ENCODE measurements around the gene THAP2.

THAP2 gene

GRCh38 chr12:71663561-71664410 is at the start of gene THAP2, which contains the start of gene ZFC3H1:
Gene THAP2 (plus strand): TSS chr12:71664301. CDS start chr12:71664510, 209 bp downstream.
Gene ZFC3H1 (minus strand): TSS chr12:71663848. CDS start chr12:71663610, 238 bp downstream.
- peak; percentile 100 for DNase-seq

DNA sequence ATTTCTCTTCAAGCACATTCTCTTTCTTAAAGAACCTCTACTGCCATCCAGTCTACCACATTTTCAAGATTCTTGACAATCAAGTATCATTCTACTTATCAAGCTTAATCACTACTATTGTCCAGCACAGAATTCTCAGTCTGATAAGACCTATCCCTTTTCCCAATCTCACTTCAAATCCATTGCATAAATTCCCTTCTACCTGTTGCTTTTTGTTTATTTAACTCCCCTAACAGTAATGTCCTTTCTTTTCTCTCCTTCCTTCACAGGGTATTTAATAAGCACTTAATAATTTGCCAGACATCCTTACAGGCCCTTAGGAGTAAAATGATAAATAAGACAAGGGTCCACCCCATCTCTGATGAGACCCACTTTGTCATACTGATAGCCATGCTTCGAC is 42.2 kb upstream of the THAP2 start:
- no peak for DNase-seq

GRCh38 chr12:71625476-71625875 is 38.6 kb upstream of the THAP2 start:
- no peak for DNase-seq

GRCh38 chr12:71626098-71626497 is 38.0 kb upstream of the THAP2 start:
- peak; percentile 39 for DNase-seq

DNA sequence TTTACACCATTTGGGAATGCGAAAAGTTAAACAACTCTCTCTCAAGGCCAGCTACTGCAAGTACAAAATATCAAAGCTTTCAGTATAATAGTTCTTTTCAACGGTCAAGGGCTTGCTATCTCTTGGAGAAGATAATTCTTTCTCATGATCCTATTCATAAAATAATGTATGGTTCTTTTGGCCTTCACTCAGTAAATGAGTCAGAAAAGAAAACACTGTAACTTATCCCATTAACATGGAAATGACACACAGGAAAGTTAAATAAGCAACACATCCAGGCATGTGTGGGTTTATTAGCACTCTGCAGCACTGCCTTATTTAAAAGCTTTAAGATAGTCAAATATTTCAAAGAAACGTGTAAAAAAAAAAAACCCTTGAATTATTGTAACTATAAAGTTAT is 37.3 kb upstream of the THAP2 start:
- no peak for DNase-seq

- DNase-seq, result no peak
These were observed 36.6 kb upstream of the THAP2 start for GRCh38 chr12:71627438-71628002.

- peak; percentile 61 for DNase-seq
These were observed 27.4 kb upstream of the THAP2 start for GRCh38 chr12:71636704-71637115.

GRCh38 chr12:71638499-71638898 is 25.6 kb upstream of the THAP2 start:
- DNase-seq, result no peak

- DNase-seq, result no peak
These were observed 24.8 kb upstream of the THAP2 start for GRCh38 chr12:71639341-71639760.

DNA sequence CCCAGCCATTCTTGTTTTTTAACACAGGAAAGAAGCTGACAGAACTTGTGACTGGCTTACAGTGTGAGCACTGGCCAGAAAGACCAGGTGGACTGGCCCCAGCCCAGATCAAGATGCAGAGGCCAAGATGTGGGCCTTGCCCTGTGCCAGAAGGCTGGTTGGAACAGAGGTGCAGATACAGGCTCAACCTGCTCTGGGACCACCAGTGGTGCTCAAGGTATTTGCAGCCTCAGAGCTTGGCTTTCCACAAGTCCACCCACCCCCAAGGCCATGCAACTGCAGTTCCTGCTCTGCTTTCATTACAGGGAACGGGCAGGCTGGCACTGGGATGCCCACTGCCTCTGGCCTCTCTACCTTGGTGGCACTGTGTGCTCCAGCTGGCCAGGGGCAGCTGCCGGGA is 23.8 kb upstream of the THAP2 start:
- DNase-seq, result no peak

- DNase-seq, result no peak
These were observed 22.7 kb upstream of the THAP2 start for GRCh38 chr12:71641390-71641789.

DNA sequence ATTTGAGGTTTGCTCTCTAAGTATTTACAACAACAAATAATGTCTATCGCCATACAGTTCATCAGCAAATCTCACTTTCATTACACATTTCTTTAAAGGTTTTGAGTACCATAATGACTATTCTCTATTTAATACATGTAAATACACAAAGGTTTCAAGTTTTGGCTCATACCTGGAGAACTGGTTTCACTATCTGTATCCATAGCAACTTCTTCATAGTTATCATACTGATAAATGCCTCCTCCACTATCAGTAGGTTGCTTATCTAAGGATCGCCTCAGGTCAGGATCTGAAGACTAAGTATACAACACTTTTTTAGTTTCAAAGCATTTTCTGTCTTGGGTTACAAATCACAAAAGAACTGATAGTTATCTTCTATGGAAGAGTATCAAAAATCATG is 21.8 kb upstream of the THAP2 start:
- DNase-seq, result no peak

- peak; percentile 71 for DNase-seq
These were observed 18.8 kb upstream of the THAP2 start for GRCh38 chr12:71645268-71645667.

DNA sequence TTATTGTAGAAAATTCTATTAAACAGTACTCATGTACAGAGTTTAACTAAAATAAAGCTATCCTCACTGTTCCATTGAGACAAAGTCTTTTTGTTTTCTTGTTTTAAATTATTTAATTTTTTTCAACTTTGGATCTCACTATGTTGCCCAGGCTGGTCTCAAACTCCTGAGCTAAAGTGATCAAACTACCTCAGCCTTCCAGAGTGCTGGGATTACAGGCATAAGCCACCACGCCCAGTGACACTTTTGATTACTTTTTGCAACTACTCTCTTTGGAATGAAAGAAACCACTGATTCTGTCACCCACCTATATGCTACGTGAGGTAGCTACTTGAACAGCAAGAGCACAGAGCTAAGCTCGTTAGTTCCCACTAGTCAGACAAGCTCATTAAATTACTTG is 17.6 kb upstream of the THAP2 start:
- no peak for DNase-seq

DNA sequence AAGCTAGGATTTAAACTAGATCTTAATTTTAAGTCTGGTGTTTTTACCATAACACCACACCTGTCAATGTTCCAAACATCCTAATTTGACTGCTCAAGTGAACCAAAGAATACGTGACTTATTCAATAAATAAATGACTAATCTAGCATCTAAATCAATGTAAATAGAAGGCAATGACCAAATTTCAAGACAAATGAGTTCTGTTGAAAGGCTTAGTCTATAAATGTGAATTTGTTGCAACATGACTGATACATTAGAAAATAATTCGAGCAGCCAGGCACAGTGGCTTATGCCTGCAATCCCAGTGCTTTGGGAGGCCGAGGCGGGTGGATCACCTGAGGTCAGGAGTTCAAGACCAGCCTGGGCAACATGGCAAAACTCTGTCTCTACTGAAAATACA is 15.6 kb upstream of the THAP2 start:
- DNase-seq, result no peak

DNA sequence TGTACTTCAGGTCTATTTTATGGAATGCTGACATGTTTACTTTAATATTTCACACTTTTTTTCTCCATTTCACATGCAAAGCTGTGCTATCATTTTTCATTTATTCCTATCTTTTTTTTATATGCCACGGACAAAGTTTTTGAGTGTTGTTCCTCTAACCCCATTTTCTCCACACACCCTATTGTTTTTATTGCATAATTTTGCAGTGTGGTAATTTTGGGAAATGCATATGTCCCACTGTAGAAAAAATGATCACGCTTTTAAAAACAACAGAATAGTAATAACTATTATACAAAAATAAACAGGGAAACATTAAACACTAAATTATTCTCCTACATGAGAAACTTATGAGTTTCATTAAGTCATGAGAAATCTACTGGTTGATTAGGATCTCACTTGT is 14.7 kb upstream of the THAP2 start:
- peak; percentile 43 for DNase-seq

DNA sequence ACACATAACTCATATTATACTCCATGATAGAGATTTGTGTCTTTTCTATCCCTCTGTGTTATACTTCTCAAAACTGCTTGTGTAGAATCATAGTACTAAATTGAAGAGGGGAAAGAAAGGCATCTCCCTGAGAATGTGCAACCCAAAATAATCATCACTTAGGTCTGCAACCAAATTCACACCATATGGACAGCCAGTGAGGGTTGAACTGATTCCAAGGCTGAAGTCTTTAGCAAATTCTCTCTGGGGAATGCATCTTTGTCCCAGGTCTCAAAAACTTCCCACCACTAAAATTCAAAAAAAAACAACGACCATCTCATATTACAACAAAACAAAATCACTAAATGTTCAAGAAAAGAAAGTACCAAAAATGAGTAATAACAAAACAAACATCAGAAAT is 11.4 kb upstream of the THAP2 start:
- no peak for DNase-seq

DNA sequence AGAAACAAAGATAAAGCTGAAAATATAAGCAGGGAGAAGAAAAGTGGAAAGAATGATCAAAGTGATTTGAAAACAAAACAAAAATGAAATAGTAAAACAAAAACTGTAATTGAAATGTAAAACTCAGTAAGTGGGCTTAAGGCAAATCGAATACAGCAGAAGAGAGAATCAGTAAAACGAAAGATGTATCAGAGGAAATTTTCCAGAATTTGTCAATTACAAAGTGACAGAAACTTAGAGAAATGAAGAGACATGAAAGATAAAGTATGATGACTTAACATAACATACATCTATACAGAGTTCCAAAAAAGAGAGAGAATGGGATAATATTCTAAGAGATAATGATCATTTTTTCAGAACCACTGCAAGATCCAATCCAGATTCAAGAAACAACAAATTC is 11.0 kb upstream of the THAP2 start:
- DNase-seq, result no peak

- no peak for DNase-seq
These were observed 9.9 kb upstream of the THAP2 start for GRCh38 chr12:71654200-71654599.

GRCh38 chr12:71655495-71655894 is 8.6 kb upstream of the THAP2 start:
- DNase-seq, result no peak

- DNase-seq, result no peak
These were observed 8.2 kb upstream of the THAP2 start for GRCh38 chr12:71655907-71656306.

DNA sequence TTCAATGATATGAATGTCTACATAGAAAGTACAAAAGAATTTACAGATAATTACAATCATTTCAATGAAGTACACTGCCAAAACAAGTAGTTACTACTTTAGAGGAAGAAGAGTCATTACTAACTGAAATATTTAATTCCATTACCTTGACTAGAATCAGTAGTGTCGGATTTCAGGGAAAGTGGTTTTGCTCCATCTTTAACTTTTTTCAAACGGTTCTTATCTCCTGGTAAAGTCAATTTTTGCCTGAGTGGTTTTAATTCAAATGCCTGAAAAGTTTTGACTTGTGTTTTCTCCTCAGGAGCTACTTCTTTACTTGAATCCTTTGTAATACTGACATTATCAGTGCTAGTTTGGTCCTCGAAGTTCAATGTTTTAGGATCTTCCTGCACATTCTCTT is 7.4 kb upstream of the THAP2 start:
- DNase-seq, result no peak

- DNase-seq, result no peak
These were observed 2.0 kb upstream of the THAP2 start for GRCh38 chr12:71661977-71662530.
